GM18519 (cell line): Measurements from ENCODE around the gene UCK2.

ENCODE experiments used
- ATAC-seq: cut with Tn5 transposase; IDR thresholded peaks from one replicate; pipeline ENCODE4 v1.9.1; 2021; ENCODE audit warnings: mild to moderate bottlenecking, moderate library complexity; ENCODE audit not compliant: unreplicated experiment, low FRiP score

UCK2 gene

GRCh38 chr1:165854101-165854845 lies 26.9 kb downstream of the UCK2 start:
- ATAC-seq, result no peak

DNA sequence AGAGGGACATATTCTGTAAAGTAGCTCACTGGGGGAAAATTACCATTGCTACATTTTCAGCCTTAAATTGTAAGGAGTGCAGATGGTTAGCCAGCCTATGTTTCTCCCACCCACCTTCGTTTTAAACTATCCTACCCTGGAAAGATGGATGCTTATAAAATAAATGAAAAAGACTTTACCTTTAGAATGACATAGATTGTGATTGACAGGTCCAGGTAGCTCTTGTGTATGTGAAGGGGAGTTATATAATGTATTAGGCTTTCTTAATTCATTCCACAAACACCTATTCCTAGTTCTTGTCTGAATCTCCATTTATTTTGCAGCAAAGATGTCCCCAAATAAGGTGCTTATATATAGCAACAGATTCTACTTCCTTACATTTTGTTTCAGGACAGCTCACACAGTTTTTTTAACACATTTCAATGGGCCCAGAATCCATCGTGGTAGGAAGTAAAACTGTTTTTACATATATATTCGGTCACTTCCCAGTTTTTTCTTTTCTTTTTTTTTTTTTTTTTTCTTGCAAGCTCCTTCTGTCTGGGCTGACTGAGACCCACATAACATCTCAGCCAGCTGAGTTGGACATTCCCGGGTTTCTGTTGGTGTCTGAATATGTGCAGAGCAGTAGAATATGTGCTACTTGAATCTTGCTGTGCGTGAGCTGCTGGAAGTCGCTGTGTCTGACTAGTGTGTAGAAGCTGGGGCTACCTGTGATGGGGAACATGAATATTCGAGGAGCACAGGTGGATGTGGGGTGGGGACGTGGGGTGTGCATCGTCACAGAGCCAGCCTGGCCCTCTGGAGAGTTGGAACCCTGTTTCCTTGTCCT lies 27.8 kb downstream of the UCK2 start:
- ATAC-seq, result no peak

- ATAC-seq, result no peak
Measured at GRCh38 chr1:165856021-165856420, 28.6 kb downstream of the UCK2 start.

- ATAC-seq, result no peak
Measured at GRCh38 chr1:165856606-165857005, 29.2 kb downstream of the UCK2 start.

- ATAC-seq, result no peak
Measured at GRCh38 chr1:165857046-165857801, 29.8 kb downstream of the UCK2 start.

- ATAC-seq, result no peak
Measured at GRCh38 chr1:165858364-165858823, 31.0 kb downstream of the UCK2 start.

GRCh38 chr1:165858967-165859845 lies 31.8 kb downstream of the UCK2 start:
- ATAC-seq, result no peak

- no peak for ATAC-seq
Measured at GRCh38 chr1:165860065-165860464, 32.7 kb downstream of the UCK2 start.

GRCh38 chr1:165861911-165862310 lies 34.5 kb downstream of the UCK2 start:
- ATAC-seq, result no peak

GRCh38 chr1:165862448-165862847 lies 35.0 kb downstream of the UCK2 start:
- ATAC-seq, result no peak

GRCh38 chr1:165863346-165863745 lies 35.9 kb downstream of the UCK2 start:
- no peak for ATAC-seq

GRCh38 chr1:165865633-165866340 lies 38.4 kb downstream of the UCK2 start:
- no peak for ATAC-seq

DNA sequence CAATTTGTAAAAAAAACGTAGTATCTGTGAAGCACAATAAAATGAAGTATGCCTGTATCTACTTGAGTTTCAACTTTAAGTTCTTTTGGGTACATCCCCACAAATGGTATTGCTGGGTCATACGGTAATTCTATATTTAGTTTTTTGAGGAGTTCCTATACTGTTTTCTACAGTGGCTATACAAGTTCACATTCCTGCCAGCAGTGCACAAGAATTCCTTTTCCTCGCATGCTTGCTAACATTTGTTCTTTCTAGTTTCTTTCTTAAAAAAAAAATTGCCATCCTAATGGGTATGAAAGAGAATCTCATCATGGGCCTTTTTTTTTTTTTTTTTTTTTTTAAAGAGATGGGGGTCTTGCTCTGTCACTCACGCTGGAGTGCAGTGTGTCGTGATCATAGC lies 41.9 kb downstream of the UCK2 start:
- ATAC-seq, result no peak

DNA sequence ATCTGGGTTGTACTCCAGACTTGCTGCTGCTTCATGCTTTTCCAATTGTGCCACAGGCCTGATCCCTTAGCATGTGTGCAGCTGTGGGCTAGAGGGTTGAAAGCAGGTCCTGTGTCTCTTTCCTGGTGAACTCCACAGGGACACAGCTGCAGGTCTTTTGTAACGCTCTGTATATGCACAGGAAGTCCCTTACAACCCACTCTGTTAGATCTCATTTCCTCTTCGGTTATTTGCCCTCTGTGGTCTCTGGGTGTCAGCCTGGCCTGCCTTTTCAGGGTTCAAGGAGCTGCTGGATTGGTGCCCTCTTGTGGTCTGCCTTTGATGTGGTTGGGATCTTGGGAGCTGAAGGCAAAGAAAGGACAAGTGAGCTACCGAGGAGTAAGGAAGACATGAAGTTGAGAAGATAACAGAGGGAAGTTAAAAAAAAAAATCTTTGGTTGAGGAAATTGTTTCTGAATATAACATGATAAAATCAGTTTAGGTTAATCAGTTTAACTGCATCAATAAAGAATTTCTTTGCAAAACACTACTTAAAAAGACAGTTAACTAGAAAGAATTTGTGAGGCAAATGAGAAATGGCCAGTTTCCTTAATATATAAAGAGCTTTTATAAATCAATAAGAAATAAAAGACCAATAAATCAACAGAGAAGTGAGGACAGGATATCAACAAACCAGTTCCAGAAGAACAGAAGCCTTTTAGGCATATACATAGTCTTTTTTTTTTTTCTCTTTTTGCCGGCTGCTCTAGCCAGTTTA lies 44.1 kb downstream of the UCK2 start:
- peak; percentile 85 for ATAC-seq

DNA sequence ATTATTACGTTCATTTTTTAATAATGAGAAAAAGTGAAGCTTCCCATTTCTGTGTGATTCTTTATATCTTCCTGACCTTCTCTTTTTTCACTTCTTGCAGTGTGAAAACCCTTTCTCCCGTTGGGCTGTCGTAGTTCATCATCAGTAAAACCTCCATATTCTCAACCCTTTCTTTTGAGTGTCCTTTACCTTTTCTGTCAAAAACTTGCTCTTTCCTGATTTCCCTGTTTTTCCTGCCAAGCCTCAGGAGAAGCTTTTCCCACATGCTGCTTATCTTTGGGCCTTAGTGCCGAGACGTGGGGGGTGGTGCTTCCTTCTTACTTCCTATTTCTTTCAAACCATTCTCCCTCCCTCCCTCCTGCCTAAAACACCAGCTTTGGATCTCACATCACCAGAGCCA lies 46.1 kb downstream of the UCK2 start:
- ATAC-seq, result no peak

DNA sequence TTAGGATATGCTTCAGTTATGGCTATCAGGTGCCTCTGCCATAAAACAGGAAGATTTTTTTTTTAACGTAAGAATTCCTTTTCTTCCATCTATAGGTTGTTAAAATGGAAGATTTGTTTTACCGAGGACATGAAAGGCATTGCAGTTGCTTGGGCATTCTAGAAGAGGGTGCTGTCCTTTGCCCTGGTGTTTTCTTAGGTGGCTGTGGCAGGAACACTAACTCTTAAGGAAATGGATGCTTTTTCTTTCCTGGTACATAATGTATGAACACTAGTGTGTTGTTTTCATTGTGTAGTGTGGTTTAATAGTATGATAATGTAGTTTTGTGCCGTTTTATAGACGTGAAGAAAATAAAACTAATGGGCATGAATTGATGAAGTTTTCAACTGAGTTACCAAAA lies 47.2 kb downstream of the UCK2 start:
- ATAC-seq, result no peak

GRCh38 chr1:165875171-165875570 lies 47.8 kb downstream of the UCK2 start:
- peak; percentile 33 for ATAC-seq

GRCh38 chr1:165875604-165876003 lies 48.2 kb downstream of the UCK2 start:
- no peak for ATAC-seq

DNA sequence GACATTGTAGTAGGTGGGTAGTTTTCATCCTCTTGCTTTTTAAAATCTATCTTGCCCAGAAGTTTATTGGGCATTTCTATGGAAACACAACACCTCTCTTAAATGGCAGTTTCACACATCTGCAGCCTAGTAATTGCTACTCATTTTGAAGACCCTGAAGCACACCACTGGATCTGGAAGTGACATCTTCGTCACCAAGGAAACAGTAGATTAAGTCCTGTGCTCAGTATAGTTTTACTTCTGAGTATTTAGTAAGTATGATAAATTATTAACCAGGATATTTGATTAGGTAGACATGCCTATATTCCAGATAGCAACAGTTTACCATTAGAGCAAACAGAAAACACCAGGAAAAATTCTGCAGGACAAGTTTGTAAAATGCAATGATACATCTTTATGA lies 48.7 kb downstream of the UCK2 start:
- no peak for ATAC-seq
